AG04450 (cell line): ENCODE data around the gene PCDHGB6. TPM values are rescaled to one million over a fixed set of nuclear protein-coding genes. Genes with fewer than 3 reads are reported as not detected.
"Not testable (repeated sequence)": the region's sequence is repeated elsewhere in the genome, so short reads cannot be mapped to it uniquely, and the experiment has no call there.

ENCODE experiments used
- CTCF ChIA-PET: fragments of 300-600, 350-600 bp; formaldehyde crosslinking; extraction: SDS; loops from one replicate; lab custom pipeline; 2022; ENCODE audit warnings: antibody characterized with exemption, inconsistent platforms; lab: Charles Lee
- POLR2A ChIA-PET: fragments of 350-600 bp; formaldehyde crosslinking; extraction: SDS; loops from one replicate; lab custom pipeline; 2021; ENCODE audit warnings: antibody characterized with exemption, inconsistent platforms; lab: Yijun Ruan, JAX
- DNase-seq: peaks from one replicate; pipeline ENCODE4 v3.0.0-alpha.2; 2011; ENCODE audit warnings: low read depth, low spot score
- H3K27ac ChIP-seq: one replicate; pipeline ENCODE4 v1.5.1; 2012; ENCODE audit warnings: low read depth, low read length, control low read depth
- H3K27me3 ChIP-seq: one replicate; pipeline ENCODE4 v1.6.0; 2012; ENCODE audit warnings: low read length; ENCODE audit not compliant: control insufficient read depth, insufficient read depth
- H3K4me3 ChIP-seq: 2 replicates; pipeline ENCODE4 v1.5.1; 2011; ENCODE audit warnings: mild to moderate bottlenecking, low read depth, low read length, control low read depth
- H3K9me3 ChIP-seq: 2 replicates; pipeline ENCODE4 v1.5.1; 2012; ENCODE audit warnings: low read length; ENCODE audit not compliant: control insufficient read depth, insufficient read depth
- CTCF ChIP-seq: IDR thresholded peaks from 2 replicates; pipeline ENCODE4 v1.5.1; 2011; ENCODE audit warnings: low read depth, low read length, control low read depth, inconsistent platforms
- polyA plus RNA-seq: library from polyadenylated mRNA; depleted of rRNA; stranded (reverse); fragments of >200 nt; gene quantifications from 2 replicates; pipeline ENCODE4 v1.2.3, GENCODE V29; 2011

PCDHGB6 gene
- polyA plus RNA-seq, 1 experiment = 3.8 TPM

GRCh38 chr5:141417494-141418172 is 9.8 kb downstream of the PCDHGB6 start, which contains the start of gene PCDHGB7:
Gene PCDHGB7, plus strand, starts transcription at chr5:141417677. Its CDS starts 183 bp downstream, at chr5:141417860.
- H3K4me3 ChIP-seq = peak within 1 kb of the TSS; percentile 57
- POLR2A ChIA-PET = interaction anchor here (0.6 kb wide), 1 partner anchor 140 kb away, joined by 3 read pairs; no protein-coding TSS in a partner anchor
- TF ChIP-seq CTCF = peak; percentile 78
- DNase-seq = peak; percentile 55
- H3K27ac ChIP-seq = peak within 1 kb of the TSS; percentile 65
- peaks cover 73% of the 10 kb centered on the region for H3K9me3 ChIP-seq
- not testable (repeated sequence) for H3K27me3 ChIP-seq
- CTCF ChIA-PET = interaction anchor here (0.5 to 7.6 kb wide), 21 partner anchors 10 to 149 kb away, joined by 3 to 107 read pairs (median 4); partner anchors contain the start of genes PCDHGA1, PCDHGA4, PCDHGA9 and PCDHGB5

DNA sequence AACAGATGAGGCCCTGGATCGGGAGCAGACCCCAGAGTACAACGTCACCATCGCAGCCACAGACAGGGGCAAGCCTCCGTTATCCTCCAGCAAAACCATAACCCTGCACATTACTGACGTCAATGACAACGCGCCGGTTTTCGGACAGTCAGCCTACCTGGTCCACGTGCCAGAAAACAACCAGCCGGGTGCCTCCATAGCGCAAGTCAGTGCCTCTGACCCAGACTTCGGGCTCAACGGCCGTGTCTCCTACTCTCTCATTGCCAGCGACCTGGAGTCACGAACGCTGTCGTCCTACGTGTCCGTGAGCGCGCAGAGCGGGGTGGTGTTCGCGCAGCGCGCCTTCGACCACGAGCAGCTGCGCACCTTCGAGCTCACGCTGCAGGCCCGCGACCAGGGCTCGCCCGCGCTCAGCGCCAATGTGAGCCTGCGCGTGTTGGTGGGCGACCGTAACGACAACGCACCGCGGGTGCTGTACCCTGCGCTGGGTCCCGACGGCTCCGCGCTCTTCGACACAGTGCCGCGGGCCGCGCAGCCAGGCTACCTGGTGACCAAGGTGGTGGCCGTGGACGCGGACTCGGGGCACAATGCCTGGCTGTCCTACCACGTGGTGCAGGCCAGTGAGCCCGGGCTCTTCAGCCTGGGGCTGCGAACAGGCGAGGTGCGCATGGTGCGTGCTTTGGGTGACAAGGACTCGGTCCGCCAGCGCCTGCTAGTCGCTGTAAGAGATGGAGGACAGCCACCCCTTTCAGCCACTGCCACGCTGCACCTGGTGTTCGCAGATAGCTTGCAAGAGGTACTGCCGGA is 11.5 kb downstream of the PCDHGB6 start:
- POLR2A ChIA-PET = interaction anchor here (0.6 kb wide), 1 partner anchor 99 kb away, joined by 4 read pairs; no protein-coding TSS in a partner anchor

GRCh38 chr5:141420855-141421488 is 13.2 kb downstream of the PCDHGB6 start, which contains the start of gene PCDHGA11:
Gene PCDHGA11, plus strand, starts transcription at chr5:141421051. Its CDS starts 177 bp downstream, at chr5:141421228.
- ChIA-PET CTCF (interaction anchor here (0.7 to 7.6 kb wide), 13 partner anchors 9 to 146 kb away, joined by 3 to 106 read pairs (median 5); partner anchors contain the start of genes PCDHGA10, PCDHGA12, PCDHGB3 and PCDHGC3), POLR2A (interaction anchor here (1.0 kb wide), 1 partner anchor 54 kb away, joined by 4 read pairs; no protein-coding TSS in a partner anchor)
- peak; percentile 54 for TF ChIP-seq CTCF
- H3K27ac ChIP-seq = peak within 1 kb of the TSS; percentile 39
- DNase-seq = no peak
- H3K4me3 ChIP-seq = peak within 1 kb of the TSS; percentile 50
- H3K9me3 ChIP-seq = peaks cover 60% of the 10 kb centered on the region
- H3K27me3 ChIP-seq = no peaks in the 10 kb centered on the region

More for the DNA sequence above, 11.5 kb downstream of the PCDHGB6 start:
- H3K27me3 ChIP-seq = no peaks in the 10 kb centered on the region
- DNase-seq = no peak
- no peak overlapping the region for H3K27ac ChIP-seq
- TF ChIP-seq CTCF = no peak
- CTCF ChIA-PET = interaction anchor here (0.6 to 7.6 kb wide), 3 partner anchors 19 to 144 kb away, joined by 3 to 107 read pairs (median 106); no protein-coding TSS in a partner anchor
- peaks cover 69% of the 10 kb centered on the region for H3K9me3 ChIP-seq
- H3K4me3 ChIP-seq = no peak overlapping the region

DNA sequence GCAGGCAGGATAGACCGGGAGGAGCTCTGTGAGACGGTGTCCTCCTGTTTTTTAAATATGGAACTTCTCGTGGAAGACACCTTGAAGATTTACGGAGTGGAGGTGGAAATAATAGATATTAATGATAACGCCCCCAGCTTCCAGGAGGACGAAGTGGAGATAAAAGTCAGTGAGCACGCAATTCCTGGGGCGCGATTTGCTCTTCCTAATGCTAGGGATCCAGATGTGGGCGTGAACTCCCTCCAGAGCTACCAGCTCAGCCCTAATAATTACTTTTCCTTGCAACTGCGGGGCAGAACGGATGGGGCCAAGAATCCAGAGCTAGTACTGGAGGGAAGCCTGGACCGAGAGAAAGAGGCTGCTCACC is 13.7 kb downstream of the PCDHGB6 start:
- H3K27me3 ChIP-seq = no peaks in the 10 kb centered on the region
- H3K4me3 ChIP-seq = peak overlapping the region; percentile 50
- no peak for TF ChIP-seq CTCF
- no peak overlapping the region for H3K27ac ChIP-seq
- H3K9me3 ChIP-seq = peaks cover 65% of the 10 kb centered on the region
- POLR2A ChIA-PET = interaction anchor here (1.0 kb wide), 1 partner anchor 54 kb away, joined by 4 read pairs; no protein-coding TSS in a partner anchor
- CTCF ChIA-PET = interaction anchor here (0.7 to 7.6 kb wide), 12 partner anchors 9 to 146 kb away, joined by 3 to 106 read pairs (median 5); partner anchors contain the start of genes PCDHGA10, PCDHGA12, PCDHGB3 and PCDHGC3
- no peak for DNase-seq
